H9 (cell line): ENCODE measurements around the gene TMPRSS3. TPM values are rescaled to one million over a fixed set of nuclear protein-coding genes. Genes with fewer than 3 reads are reported as not detected.

Experiments used
- DNase-seq: peaks from one replicate; pipeline ENCODE4 v3.0.0-alpha.2; 2017
- H2AFZ ChIP-seq: one replicate; pipeline ENCODE4 v1.6.1; 2013; ENCODE audit warnings: mild to moderate bottlenecking, low read length, control low read depth, moderate library complexity
- H2AK5ac ChIP-seq: 2 replicates; pipeline ENCODE4 v1.6.1; 2013; ENCODE audit warnings: low read length, control low read depth, mixed read lengths; ENCODE audit not compliant: insufficient read length
- H2BK120ac ChIP-seq: one replicate; pipeline ENCODE4 v1.6.1; 2013; ENCODE audit warnings: low read depth, mild to moderate bottlenecking, low read length, control low read depth, inconsistent platforms; ENCODE audit not compliant: poor library complexity, severe bottlenecking
- H2BK12ac ChIP-seq: 2 replicates; pipeline ENCODE4 v1.6.1; 2013; ENCODE audit warnings: low read length, control low read depth, mixed read lengths, low read depth; ENCODE audit not compliant: insufficient read length
- H2BK15ac ChIP-seq: 2 replicates; pipeline ENCODE4 v1.6.1; 2013; ENCODE audit warnings: low read depth, low read length, control low read depth
- H2BK20ac ChIP-seq: one replicate; pipeline ENCODE4 v1.6.1; 2013; ENCODE audit warnings: low read depth, mild to moderate bottlenecking, low read length, control low read depth, inconsistent platforms; ENCODE audit not compliant: poor library complexity, severe bottlenecking
- H2BK5ac ChIP-seq: 2 replicates; pipeline ENCODE4 v1.6.1; 2013; ENCODE audit warnings: low read length, control low read depth, mixed read lengths; ENCODE audit not compliant: insufficient read length
- H3K14ac ChIP-seq: 2 replicates; pipeline ENCODE4 v1.6.1; 2013; ENCODE audit warnings: low read length, control low read depth; ENCODE audit not compliant: insufficient read depth
- H3K18ac ChIP-seq: 2 replicates; pipeline ENCODE4 v1.6.1; 2013; ENCODE audit warnings: low read depth, mild to moderate bottlenecking, mixed read lengths, low read length, control low read depth; ENCODE audit not compliant: insufficient read length
- H3K23ac ChIP-seq: 2 replicates; pipeline ENCODE4 v1.6.1; 2013; ENCODE audit warnings: low read length, control low read depth, mixed read lengths, low read depth; ENCODE audit not compliant: insufficient read length
- H3K23me2 ChIP-seq: 2 replicates; pipeline ENCODE4 v1.6.1; 2013; ENCODE audit warnings: low read depth, mild to moderate bottlenecking, mixed read lengths, low read length, control low read depth; ENCODE audit not compliant: insufficient read length, poor library complexity, severe bottlenecking
- H3K27ac ChIP-seq: 2 replicates; pipeline ENCODE4 v1.5.1; 2013; ENCODE audit warnings: low read length, control low read depth, mixed read lengths, low read depth; ENCODE audit not compliant: insufficient read length
- H3K27me3 ChIP-seq: 2 replicates; pipeline ENCODE4 v1.6.1; 2013; ENCODE audit warnings: low read length, control low read depth, inconsistent platforms; ENCODE audit not compliant: insufficient read depth
- H3K4ac ChIP-seq: 2 replicates; pipeline ENCODE4 v1.6.1; 2013; ENCODE audit warnings: low read depth, mild to moderate bottlenecking, control low read depth, inconsistent platforms, low read length, moderate library complexity
- H3K4me1 ChIP-seq: 2 replicates; pipeline ENCODE4 v1.6.1; 2013; ENCODE audit warnings: low read length, control low read depth, inconsistent platforms; ENCODE audit not compliant: insufficient read depth
- H3K4me2 ChIP-seq: 2 replicates; pipeline ENCODE4 v1.6.1; 2013; ENCODE audit warnings: low read length, control low read depth, mixed read lengths; ENCODE audit not compliant: insufficient read length, insufficient read depth
- H3K56ac ChIP-seq: 2 replicates; pipeline ENCODE4 v1.6.1; 2013; ENCODE audit warnings: low read depth, mild to moderate bottlenecking, mixed read lengths, low read length, control low read depth; ENCODE audit not compliant: insufficient read length
- H3K79me1 ChIP-seq: 2 replicates; pipeline ENCODE4 v1.6.1; 2013; ENCODE audit warnings: low read depth, mild to moderate bottlenecking, moderate library complexity, low read length, control low read depth, inconsistent platforms; ENCODE audit not compliant: insufficient read depth, poor library complexity, severe bottlenecking
- H3K79me2 ChIP-seq: 2 replicates; pipeline ENCODE4 v1.6.1; 2013; ENCODE audit warnings: low read length, control low read depth, inconsistent platforms; ENCODE audit not compliant: insufficient read depth
- H3K9ac ChIP-seq: 2 replicates; pipeline ENCODE4 v1.6.1; 2013; ENCODE audit warnings: low read length, control low read depth, mixed read lengths; ENCODE audit not compliant: insufficient read length; ENCODE audit errors: extremely low read depth
- H3K9me3 ChIP-seq: one replicate; pipeline ENCODE4 v1.6.1; 2013; ENCODE audit warnings: low read depth, low read length, inconsistent platforms; ENCODE audit not compliant: control insufficient read depth
- H3T11ph ChIP-seq: one replicate; pipeline ENCODE4 v1.6.1; 2013; ENCODE audit warnings: mild to moderate bottlenecking, low read length, control low read depth, inconsistent platforms
- H4K20me1 ChIP-seq: one replicate; pipeline ENCODE4 v1.6.1; 2013; ENCODE audit not compliant: control insufficient read depth, insufficient read length, insufficient read depth
- H4K5ac ChIP-seq: 2 replicates; pipeline ENCODE4 v1.6.1; 2013; ENCODE audit warnings: low read depth, mild to moderate bottlenecking, mixed read lengths, low read length, control low read depth; ENCODE audit not compliant: insufficient read length
- H4K8ac ChIP-seq: replicated peaks from 2 replicates; pipeline ENCODE4 v1.6.1; 2013; ENCODE audit warnings: low read length, control low read depth, mixed read lengths, low read depth; ENCODE audit not compliant: insufficient read length
- H4K91ac ChIP-seq: 2 replicates; pipeline ENCODE4 v1.6.1; 2013; ENCODE audit warnings: low read depth, mild to moderate bottlenecking, moderate library complexity, mixed read lengths, low read length, control low read depth; ENCODE audit not compliant: insufficient read length
- H3K27ac Mint-ChIP-seq, 3 experiments: 2 replicates in 2 of 3; 3 replicates in 1 of 3; pipeline ENCODE4 v1.8.0; 2020 to 2021; ENCODE audit warnings: mixed read lengths in 3 of 3, mild to moderate bottlenecking in 1 of 3, moderate library complexity in 1 of 3
- H3K27me3 Mint-ChIP-seq: 2 replicates; pipeline ENCODE4 v1.8.0; 2021; ENCODE audit warnings: low read depth, mild to moderate bottlenecking, moderate library complexity, mixed read lengths
- H3K36me3 Mint-ChIP-seq, 3 experiments: 2 replicates in 2 of 3; 3 replicates in 1 of 3; pipeline ENCODE4 v1.8.0; 2020 to 2021; ENCODE audit warnings: low read depth in 3 of 3, mixed read lengths in 3 of 3; ENCODE audit not compliant: insufficient read depth in 1 of 3
- H3K4me1 Mint-ChIP-seq, 2 experiments: 2 replicates each; pipeline ENCODE4 v1.8.0; 2020; ENCODE audit warnings: mixed read lengths in 2 of 2
- H3K4me3 Mint-ChIP-seq, 2 experiments: 2 replicates in 1 of 2; 3 replicates in 1 of 2; pipeline ENCODE4 v1.8.0; 2020 to 2021; ENCODE audit warnings: mild to moderate bottlenecking in 2 of 2, mixed read lengths in 2 of 2, moderate library complexity in 1 of 2
- H3K9me3 Mint-ChIP-seq, 2 experiments: 2 replicates in 1 of 2; 3 replicates in 1 of 2; pipeline ENCODE4 v1.8.0; 2020; ENCODE audit warnings: mild to moderate bottlenecking in 2 of 2, mixed read lengths in 2 of 2, moderate library complexity in 1 of 2
- WGBS: extraction: QIAGEN DNeasy Blood & Tissue Kit; methylation state at CpG from one replicate; pipeline ENCODE4 v1.1.7; 2013; ENCODE audit warnings: missing lambda C conversion rate, low lambda C conversion rate, mixed read lengths; ENCODE audit not compliant: insufficient read length; ENCODE audit errors: extremely low coverage; 5-methylcytosine and 5-hydroxymethylcytosine counted together
- total RNA-seq: library from RNA; stranded (reverse); gene quantifications from 2 replicates; pipeline ENCODE4 v1.2.1, GENCODE V29; 2021
- TF ChIP-seq, protein P1 (sequence below): fragments of 200-600 bp; sonication (generic); conservative IDR thresholded peaks from 3 replicates; pipeline ENCODE4 v1.8.0; 2021; ENCODE audit warnings: antibody characterized with exemption, mild to moderate bottlenecking

TMPRSS3 gene
- total RNA-seq, 1 experiment from 2014 or later: 0.31 TPM

DNA sequence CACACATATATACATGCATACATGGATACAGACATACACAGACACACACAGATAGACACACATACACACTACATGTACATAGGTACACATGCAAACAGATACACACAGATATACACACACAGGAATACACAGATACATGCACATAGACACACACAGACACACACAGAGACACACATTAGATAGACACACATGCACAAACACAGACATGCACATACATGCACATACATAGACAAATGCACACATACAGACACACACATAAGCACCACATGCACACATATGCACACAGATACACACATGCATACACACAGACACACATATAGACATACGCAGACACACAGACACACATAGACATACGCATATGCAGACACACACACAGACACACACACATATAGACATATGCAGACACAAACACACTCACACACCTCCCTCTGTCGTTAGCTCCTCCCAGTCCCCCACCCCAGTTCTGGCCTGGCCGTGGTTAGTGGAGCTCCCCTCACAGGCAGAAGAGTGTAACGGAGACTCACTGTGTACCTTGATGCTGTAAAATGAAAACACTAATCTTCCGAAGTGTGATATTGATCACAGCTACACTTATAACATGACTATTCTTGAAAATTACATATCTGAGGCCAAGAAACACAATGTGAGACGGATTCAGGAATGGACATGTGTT lies 15.5 kb upstream of the TMPRSS3 start:
- H3K4me3 Mint-ChIP-seq: no peak overlapping the region
- H2AK5ac ChIP-seq: no peak overlapping the region
- H3K27me3 ChIP-seq: no peaks in the 10 kb centered on the region
- H2BK15ac ChIP-seq: no peak overlapping the region
- H3K9ac ChIP-seq: no peak overlapping the region
- no peak overlapping the region for H3K4ac ChIP-seq
- no peaks in the 10 kb centered on the region for H3K9me3 ChIP-seq
- no peaks in the 10 kb centered on the region for H3K79me2 ChIP-seq
- TF ChIP-seq, protein P1, sequence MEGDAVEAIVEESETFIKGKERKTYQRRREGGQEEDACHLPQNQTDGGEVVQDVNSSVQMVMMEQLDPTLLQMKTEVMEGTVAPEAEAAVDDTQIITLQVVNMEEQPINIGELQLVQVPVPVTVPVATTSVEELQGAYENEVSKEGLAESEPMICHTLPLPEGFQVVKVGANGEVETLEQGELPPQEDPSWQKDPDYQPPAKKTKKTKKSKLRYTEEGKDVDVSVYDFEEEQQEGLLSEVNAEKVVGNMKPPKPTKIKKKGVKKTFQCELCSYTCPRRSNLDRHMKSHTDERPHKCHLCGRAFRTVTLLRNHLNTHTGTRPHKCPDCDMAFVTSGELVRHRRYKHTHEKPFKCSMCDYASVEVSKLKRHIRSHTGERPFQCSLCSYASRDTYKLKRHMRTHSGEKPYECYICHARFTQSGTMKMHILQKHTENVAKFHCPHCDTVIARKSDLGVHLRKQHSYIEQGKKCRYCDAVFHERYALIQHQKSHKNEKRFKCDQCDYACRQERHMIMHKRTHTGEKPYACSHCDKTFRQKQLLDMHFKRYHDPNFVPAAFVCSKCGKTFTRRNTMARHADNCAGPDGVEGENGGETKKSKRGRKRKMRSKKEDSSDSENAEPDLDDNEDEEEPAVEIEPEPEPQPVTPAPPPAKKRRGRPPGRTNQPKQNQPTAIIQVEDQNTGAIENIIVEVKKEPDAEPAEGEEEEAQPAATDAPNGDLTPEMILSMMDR: peak; percentile 53
- no peak overlapping the region for H2BK120ac ChIP-seq
- H3K4me1 Mint-ChIP-seq: peaks cover 10 to 14% of the 10 kb centered on the region in 2 experiments
- H3K56ac ChIP-seq: no peak overlapping the region
- no peaks in the 10 kb centered on the region; a peak in 1 of 5 replicates for H3K9me3 Mint-ChIP-seq
- H2BK20ac ChIP-seq: no peak overlapping the region
- H2BK5ac ChIP-seq: no peak overlapping the region
- no peak overlapping the region for H3K27ac Mint-ChIP-seq
- no peak overlapping the region for H2BK12ac ChIP-seq
- peak; percentile 53 for DNase-seq
- no peak overlapping the region for H3K18ac ChIP-seq
- H4K20me1 ChIP-seq: no peaks in the 10 kb centered on the region
- no CpG with 5 or more reads among the region's 7 CpGs for WGBS
- H3K27ac ChIP-seq: no peak overlapping the region
- H3K79me1 ChIP-seq: no peaks in the 10 kb centered on the region
- no peak overlapping the region for H3K14ac ChIP-seq
- H4K5ac ChIP-seq: no peak overlapping the region
- peaks cover 4% of the 10 kb centered on the region for H3K27me3 Mint-ChIP-seq
- no peaks in the 10 kb centered on the region for H3K4me1 ChIP-seq
- no peak overlapping the region for H3K4me2 ChIP-seq
- no peak overlapping the region for H2AFZ ChIP-seq
- H3T11ph ChIP-seq: no peak overlapping the region
- H3K23ac ChIP-seq: no peak overlapping the region
- no peaks in the 10 kb centered on the region for H3K23me2 ChIP-seq
- no peaks in the 10 kb centered on the region for H3K36me3 Mint-ChIP-seq
- H4K8ac ChIP-seq: no peak overlapping the region
- H4K91ac ChIP-seq: no peak overlapping the region
